ENCODE measurements around the gene TMPRSS9. TPM values are rescaled to one million over a fixed set of nuclear protein-coding genes. Genes with fewer than 3 reads are reported as not detected.
"Not testable (repeated sequence)": the region's sequence is repeated elsewhere in the genome, so short reads cannot be mapped to it uniquely, and the experiment has no call there.

Gene TMPRSS9
- total and polyA plus RNA-seq, 8 donors = 1.1 TPM; not detected in 7

DNA sequence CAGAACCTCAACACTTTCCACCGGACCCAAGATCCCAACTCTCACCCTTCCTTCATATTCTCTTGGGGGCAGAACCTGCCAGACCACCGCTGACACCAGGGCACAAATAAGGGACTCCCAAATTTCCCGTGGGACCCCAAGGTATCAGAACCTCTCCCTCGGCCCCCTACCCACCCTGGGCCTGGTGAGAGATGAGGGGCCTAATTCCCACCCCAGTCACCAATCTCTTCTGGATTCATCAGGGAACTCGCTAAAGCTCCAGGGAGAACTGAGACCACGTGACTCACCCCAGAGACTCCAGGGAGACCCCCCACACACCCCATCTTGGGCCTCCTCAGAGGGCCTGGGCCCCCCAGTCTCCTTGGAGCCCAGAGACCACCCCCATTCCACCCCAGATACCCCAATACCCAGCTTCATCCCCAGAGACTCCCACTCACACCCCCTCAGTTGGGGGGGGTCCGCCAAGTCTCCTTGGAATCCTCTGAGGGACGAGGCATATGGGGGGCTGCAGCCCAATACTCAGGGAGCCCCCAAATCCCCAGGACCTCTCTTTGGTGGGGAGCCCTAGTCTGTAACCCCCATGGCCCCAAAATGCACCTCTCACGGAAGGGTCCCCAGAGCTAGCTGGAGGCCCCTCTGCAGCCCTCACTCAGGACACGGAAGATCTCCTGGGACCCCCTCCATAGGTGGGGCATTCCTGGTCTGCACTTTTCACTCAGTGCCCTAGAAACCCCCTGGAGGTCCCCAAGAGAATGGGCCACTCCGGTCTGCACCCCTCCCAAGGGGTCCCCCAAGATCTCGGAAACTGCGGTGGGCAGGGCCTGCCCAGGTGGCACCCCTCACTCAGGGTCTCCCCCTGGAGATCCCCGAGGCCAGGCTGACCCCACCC is 95.1 kb downstream of the TMPRSS9 start:
- peaks cover 0 to 17% (median 8%) of the 10 kb centered on the region in 4 donors for H3K36me3 ChIP-seq
- peak overlapping the region in 3 of 5 donors; percentile 60 to 86 (median 78) for H3K27ac ChIP-seq
- 68 to 88% (median 71%) methylated on average over 9 to 14 of the region's 14 CpGs for WGBS, 5 donors
- DNase-seq = no peak
- H3K4me3 ChIP-seq = peak overlapping the region; percentile 98 to 100 (median 100)
- H3K27me3 ChIP-seq = no peaks in the 10 kb centered on the region
- H3K9me3 ChIP-seq = no peaks in the 10 kb centered on the region
- TF ChIP-seq POLR2AphosphoS5 (IDR thresholded peaks at IDR 0.05) = no peak
- TF ChIP-seq EP300 (IDR thresholded peaks at IDR 0.05) = no peak
- TF ChIP-seq POLR2A (IDR thresholded peaks at IDR 0.05) = no peak
- H3K4me1 ChIP-seq = peaks cover 15 to 27% (median 24%) of the 10 kb centered on the region in 4 donors
- intact Hi-C loops (cut with DNase I; ENCODE audit: low total_unique reads) = no loop called here

DNA sequence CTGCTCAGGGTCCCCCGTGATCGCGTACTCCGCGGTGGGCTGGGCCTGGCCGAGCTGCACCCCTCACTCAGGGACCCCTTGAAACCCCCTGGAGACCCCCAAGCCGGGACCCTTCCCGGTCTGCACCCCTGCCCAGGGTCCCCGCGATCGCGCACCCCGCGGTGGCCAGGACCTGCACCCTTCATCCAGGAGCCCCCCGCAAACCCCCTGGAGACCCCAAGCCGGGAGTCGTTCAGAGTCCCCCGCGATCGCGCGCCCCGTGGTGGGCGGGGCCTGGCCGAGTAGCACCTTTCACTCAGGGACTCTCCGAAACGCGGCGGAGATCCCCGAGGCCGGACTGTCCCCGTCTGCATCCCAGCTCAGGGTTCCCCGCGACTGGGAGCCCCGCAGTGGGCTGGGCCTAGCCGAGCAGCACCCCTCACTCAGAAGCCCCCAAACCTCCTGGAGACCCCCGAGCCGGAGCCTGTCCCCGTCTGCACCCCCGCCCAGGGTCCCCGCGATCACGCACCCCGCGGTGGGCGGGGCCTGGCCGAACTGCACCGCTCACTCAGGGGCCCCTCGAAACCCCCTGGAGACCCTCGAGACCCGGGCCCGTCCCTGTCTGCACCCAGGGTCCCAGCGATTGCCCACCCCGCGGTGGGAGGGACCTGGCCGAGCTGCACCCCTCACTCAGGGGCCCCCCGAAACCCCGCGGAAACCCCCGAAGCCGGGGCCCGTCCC is 95.9 kb downstream of the TMPRSS9 start:
- peak overlapping the region; percentile 14 to 86 (median 60) for H3K27ac ChIP-seq
- intact Hi-C loops (cut with DNase I; ENCODE audit: low total_unique reads) = no loop called here
- WGBS, 5 donors = 0 to 3% (median 1%) methylated on average over 13 to 62 of the region's 62 CpGs
- no peaks in the 10 kb centered on the region for H3K27me3 ChIP-seq
- peak overlapping the region; percentile 98 to 100 (median 100) for H3K4me3 ChIP-seq
- no peak for TF ChIP-seq EP300 (IDR thresholded peaks at IDR 0.05)
- peaks cover 0 to 10% (median 6%) of the 10 kb centered on the region in 4 donors for H3K36me3 ChIP-seq
- no peaks in the 10 kb centered on the region for H3K9me3 ChIP-seq
- peak; percentile 49 to 70 for DNase-seq
- peaks cover 15 to 27% (median 25%) of the 10 kb centered on the region in 4 donors for H3K4me1 ChIP-seq

DNA sequence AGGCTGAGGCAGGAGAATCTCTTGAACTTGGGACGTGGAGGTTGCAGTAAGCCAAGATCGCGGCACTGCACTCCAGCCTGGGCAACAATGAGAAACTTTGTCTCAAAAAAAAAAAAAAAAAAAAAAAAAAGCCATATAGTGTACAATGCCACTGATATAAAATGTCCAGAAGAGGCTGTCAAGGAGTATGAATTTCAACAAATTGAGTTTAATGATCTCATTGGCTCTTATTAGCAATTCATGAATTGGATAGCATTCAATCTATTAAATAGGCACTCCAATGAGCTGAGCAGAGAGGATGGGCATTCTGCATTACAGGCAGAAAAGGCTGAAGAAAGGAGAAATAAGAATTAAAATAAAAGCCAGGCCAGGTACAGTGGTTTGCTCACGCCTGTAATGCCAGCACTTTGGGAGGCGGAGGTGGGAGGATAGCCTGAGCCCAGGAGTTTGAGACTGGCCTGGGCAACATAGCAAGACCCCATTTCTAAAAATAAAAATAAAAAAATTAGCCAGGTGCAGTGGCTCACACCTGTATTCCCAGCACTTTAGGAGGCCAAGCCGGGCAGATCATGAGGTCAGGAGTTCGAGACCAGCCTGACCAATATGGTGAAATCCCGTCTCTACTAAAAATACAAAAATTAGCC is 97.5 kb downstream of the TMPRSS9 start:
- TF ChIP-seq, protein P1, sequence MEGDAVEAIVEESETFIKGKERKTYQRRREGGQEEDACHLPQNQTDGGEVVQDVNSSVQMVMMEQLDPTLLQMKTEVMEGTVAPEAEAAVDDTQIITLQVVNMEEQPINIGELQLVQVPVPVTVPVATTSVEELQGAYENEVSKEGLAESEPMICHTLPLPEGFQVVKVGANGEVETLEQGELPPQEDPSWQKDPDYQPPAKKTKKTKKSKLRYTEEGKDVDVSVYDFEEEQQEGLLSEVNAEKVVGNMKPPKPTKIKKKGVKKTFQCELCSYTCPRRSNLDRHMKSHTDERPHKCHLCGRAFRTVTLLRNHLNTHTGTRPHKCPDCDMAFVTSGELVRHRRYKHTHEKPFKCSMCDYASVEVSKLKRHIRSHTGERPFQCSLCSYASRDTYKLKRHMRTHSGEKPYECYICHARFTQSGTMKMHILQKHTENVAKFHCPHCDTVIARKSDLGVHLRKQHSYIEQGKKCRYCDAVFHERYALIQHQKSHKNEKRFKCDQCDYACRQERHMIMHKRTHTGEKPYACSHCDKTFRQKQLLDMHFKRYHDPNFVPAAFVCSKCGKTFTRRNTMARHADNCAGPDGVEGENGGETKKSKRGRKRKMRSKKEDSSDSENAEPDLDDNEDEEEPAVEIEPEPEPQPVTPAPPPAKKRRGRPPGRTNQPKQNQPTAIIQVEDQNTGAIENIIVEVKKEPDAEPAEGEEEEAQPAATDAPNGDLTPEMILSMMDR (IDR thresholded peaks at IDR 0.05) = no peak
- TF ChIP-seq POLR2AphosphoS5 (IDR thresholded peaks at IDR 0.05) (no peak), EP300 (IDR thresholded peaks at IDR 0.05) (no peak), POLR2A (IDR thresholded peaks at IDR 0.05) (no peak)
- Histone ChIP-seq H3K27ac (peak overlapping the region; percentile 70 to 86 (median 81)), H3K4me3 (peak overlapping the region; percentile 98 to 100 (median 100)), H3K4me1 (peaks cover 23 to 42% (median 39%) of the 10 kb centered on the region in 4 donors), H3K9me3 (no peaks in the 10 kb centered on the region), H3K27me3 (no peaks in the 10 kb centered on the region), H3K36me3 (no peaks in the 10 kb centered on the region)
- no peak for DNase-seq
- intact Hi-C loops (cut with DNase I; ENCODE audit: low total_unique reads) = no loop called here
- WGBS, 5 donors = 85 to 92% (median 87%) methylated on average over 8 of the region's 8 CpGs

DNA sequence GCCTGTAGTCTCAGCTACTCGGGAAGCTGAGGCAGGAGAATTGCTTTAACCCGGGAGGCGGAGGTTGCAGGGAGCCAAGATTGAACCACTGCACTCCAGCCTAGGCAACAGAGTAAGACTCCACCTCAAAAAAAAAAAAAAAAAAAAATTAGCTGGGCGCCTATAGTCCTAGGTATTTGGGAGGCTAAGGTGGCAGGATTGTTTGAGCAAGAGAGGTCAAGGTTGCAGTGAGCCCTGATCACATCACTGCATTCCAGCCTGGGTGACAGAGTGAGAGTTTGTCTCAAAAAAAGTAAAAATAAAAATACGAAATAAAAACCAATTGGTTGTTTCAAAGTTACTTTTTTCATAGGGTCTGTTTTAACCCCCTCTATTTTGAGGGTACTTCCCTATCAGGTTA is 98.0 kb downstream of the TMPRSS9 start:
- no peak for DNase-seq
- H3K27me3 ChIP-seq = no peaks in the 10 kb centered on the region
- no peak overlapping the region for H3K27ac ChIP-seq
- no peak overlapping the region for H3K4me3 ChIP-seq
- H3K4me1 ChIP-seq = peaks cover 27 to 47% (median 44%) of the 10 kb centered on the region in 4 donors
- H3K36me3 ChIP-seq = no peaks in the 10 kb centered on the region
- intact Hi-C loops (cut with DNase I; ENCODE audit: low total_unique reads) = no loop called here
- no peaks in the 10 kb centered on the region for H3K9me3 ChIP-seq
- 85 to 96% (median 92%) methylated on average over 5 of the region's 5 CpGs for WGBS, 5 donors
- no peak for TF ChIP-seq EP300 (IDR thresholded peaks at IDR 0.05)

DNA sequence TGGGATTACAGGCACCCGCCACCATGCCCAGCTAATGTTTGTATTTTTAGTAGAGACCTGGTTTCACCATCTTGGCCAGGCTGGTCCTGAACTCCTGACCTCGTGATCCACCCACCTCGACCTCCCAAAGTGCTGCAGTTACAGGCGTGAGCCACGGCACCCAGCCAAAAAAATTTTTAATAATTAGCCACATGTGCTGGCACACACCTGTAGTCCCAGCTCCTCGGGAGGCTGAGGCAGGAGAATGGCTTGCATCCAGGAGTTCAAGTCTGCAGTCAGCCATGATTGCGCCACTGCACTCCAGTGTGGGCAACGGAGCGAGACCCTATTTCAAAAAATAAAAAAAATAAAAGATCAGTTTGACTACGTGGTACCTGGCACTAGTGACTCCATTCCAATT is 98.7 kb downstream of the TMPRSS9 start:
- DNase-seq; H3K9me3 ChIP-seq; H3K36me3 ChIP-seq; H3K27me3 ChIP-seq; H3K27ac ChIP-seq; H3K4me3 ChIP-seq; intact Hi-C loops (cut with DNase I; ENCODE audit: low total_unique reads): not testable (repeated sequence)
- peaks cover 27 to 50% (median 44%) of the 10 kb centered on the region in 4 donors for H3K4me1 ChIP-seq
- WGBS, 5 donors = 62 to 79% (median 68%) methylated on average over 10 of the region's 10 CpGs

DNA sequence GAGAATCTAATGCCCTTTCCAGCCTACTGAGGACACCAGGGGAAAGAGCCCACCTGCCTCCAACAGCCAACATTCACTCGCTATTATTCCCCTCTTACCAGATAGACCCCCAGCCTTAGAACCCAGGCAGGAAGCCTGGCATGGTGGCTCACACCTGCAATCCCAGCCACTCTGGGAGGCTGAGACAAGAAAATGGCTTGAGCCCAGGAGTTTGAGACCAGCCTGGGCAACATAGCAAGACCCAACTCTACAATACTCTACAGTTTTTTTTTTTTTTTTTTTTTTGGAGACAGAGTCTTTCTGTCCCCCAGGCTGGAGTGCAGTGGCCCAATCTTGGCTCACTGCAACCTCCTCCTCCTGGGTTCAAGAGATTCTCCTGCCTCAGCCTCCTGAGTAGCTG is 100.2 kb downstream of the TMPRSS9 start:
- Histone ChIP-seq H3K27ac (no peak overlapping the region), H3K9me3 (no peaks in the 10 kb centered on the region), H3K27me3 (no peaks in the 10 kb centered on the region), H3K36me3 (no peaks in the 10 kb centered on the region), H3K4me1 (peaks cover 25 to 41% (median 36%) of the 10 kb centered on the region in 4 donors), H3K4me3 (no peak overlapping the region)
- intact Hi-C loops (cut with DNase I; ENCODE audit: low total_unique reads) = no loop called here
- TF ChIP-seq POLR2AphosphoS5 (IDR thresholded peaks at IDR 0.05) = no peak
- TF ChIP-seq, protein P1 (IDR thresholded peaks at IDR 0.05) = no peak
- TF ChIP-seq POLR2A (IDR thresholded peaks at IDR 0.05) = no peak
- no peak for TF ChIP-seq EP300 (IDR thresholded peaks at IDR 0.05)
- DNase-seq = no peak
- WGBS, 5 donors = 86 to 100% (median 96%) methylated on average over 1 of the region's 1 CpG
